GM18907 (cell line): Measurements from ENCODE around the gene CUEDC1.
A peak's percentile ranks its signal among the peaks of the same experiment; 100 is the strongest.

Source experiments
- ATAC-seq: cut with Tn5 transposase; IDR thresholded peaks from one replicate; pipeline ENCODE4 v1.9.1; 2021; ENCODE audit warnings: mild to moderate bottlenecking, moderate library complexity; ENCODE audit not compliant: unreplicated experiment

The CUEDC1 gene

GRCh38 chr17:57881143-57881542 lies 74.1 kb downstream of the CUEDC1 start:
- ATAC-seq = no peak

GRCh38 chr17:57880086-57880456 lies 75.1 kb downstream of the CUEDC1 start:
- ATAC-seq = no peak

DNA sequence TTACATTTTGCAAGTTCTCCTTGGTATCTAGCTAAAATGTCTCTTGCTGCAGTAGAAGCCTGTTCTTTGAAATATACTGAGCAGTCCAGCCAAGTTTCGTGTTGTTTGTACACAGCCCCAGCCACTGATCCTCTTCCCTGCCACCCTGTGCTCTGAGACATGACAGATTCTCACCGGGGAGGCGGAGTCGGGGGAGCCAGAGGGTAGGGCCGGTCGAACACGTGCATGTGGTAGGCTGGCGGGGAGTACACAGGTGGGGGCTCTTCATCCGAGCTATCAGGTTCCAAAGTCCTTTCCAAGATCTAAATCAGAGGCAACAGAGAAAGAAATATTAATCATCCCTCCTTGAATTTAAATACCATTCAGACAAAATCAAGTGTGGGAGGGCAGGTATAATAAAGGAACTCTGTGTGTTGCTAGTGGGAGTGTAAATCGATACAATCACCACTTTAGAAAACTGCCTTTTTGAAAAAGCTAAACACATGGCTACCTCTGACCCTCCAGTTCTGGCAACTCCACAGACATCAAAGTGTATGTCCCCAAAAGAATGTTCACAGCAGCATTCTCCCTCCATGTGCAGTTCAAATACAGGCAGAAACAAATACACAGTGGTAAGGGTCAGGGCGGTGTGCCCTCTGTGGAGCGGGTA lies 75.7 kb downstream of the CUEDC1 start:
- no peak for ATAC-seq

DNA sequence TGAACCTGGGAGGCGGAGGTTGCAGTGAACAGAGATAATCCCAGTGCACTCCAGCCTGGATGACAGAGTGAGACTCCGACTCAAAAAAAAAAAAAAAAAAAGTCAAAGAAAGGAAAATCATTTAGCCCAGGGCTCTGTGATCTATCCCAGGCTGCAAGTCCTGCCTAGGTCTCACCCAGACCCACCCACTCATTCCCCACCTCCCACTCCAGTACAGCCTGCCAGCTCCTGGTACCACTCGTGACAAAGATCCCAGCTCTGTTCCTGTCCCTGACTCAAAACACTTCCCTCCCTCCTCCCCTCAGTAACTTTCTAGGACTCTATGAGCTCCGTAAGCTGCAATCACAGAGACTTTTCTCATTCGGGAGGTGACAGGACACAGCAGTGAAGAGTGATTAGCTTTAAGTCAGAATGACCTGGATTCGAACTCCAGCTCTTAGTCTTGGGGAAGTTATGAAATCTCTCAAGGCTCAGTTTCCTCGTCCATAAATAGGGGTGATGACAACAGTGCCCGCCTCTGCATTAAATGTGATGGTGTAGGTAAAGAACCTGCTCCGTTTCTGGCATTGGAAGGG lies 77.3 kb downstream of the CUEDC1 start:
- ATAC-seq = no peak

DNA sequence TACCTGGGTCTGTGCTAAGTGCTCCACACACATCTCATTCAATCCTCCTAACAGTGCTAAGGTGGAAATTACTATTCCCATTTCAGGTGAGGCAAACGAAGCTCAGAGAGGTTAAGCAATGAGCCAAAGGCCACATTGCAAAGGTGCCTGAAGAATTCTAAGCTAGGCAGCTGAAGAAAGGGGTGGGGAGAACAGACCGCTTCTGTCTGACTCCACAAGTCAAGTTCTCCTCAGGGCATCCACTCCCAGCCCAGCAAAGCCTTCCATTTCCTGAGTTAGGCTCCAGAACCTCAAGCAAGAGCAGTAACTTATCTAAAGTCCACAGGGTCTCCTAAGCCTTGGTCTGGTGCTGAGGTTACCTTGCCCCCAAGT lies 78.4 kb downstream of the CUEDC1 start:
- no peak for ATAC-seq

GRCh38 chr17:57876023-57876865 lies 79.0 kb downstream of the CUEDC1 start:
- ATAC-seq = no peak

DNA sequence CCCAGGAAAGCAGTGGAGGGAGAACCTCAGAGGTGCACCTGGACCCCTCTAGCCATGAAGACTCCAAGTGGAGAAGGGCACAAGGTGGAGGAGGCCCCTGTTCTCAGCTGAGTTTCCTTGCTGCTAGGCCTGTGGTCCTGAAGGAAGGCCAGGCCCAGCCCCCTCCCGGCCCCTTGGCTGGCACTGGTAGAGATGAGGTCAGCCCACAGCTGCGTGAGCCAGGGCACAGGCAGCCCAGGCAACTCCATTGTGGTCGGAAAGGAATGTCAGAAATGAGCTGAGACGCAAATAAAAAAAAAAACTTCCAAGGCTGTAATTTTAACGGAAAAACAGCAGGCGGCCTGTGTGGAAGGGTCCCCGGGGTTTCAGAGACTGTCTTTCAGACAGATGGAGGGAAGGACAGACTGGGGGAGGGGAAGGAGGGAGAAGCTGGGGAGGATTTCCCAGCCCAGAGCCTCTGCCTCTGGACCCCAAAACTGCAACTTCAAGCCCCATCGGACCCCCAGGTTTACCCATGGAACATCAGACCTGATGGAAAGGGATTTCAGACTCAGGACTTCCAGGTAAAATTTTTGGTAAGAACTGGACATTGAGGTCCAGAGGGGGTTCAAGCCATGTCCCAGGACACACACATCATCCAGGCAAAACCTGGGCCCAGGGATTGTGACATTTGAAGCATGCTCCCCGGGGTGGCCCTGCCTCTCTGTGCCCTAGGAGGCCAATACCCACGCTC lies 79.8 kb downstream of the CUEDC1 start:
- no peak for ATAC-seq

DNA sequence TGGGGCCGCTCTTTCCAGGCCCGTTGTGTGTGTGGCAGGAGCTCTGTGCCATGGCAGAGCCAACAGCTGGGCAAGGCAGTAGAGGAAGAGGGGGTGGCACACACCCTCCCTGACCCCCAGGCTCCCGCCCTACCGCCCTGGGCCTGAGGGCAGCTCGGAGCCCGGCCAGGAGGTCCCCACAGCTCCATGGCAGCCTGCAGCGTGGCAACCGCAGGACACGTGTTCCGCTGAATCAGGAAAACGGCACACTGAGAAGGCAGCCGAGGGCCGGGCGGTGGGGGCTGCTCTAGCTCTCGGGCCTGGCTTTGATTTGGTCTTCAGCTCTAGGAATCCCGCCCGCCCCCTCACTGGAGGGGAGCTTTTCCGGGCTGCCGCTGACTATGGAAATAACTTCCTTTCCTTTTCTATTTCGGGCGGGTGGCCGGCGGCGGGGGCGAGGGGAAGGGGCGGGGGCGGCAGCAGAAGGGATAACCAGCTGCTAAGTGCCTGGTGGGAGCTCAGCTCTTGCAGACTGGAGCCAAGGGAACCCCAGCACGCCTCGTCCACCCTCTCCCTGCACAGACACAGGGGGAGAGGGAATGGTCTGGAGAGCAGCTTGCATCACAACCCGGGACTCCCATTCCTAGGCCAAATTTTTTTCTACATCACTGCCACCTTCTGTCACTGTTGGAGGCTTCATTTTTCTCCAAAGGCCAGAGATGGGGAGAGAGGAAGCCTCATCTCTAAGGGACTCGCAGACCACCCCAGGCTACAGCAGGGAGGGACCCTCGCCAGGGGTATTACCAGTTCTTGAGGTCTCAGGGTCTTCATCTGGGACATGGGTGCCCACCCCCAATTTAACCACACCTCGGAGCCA lies 80.5 kb downstream of the CUEDC1 start:
- ATAC-seq = no peak

- ATAC-seq = no peak
Measured at GRCh38 chr17:57874058-57874419, 81.2 kb downstream of the CUEDC1 start.

- ATAC-seq = no peak
Measured at GRCh38 chr17:57873261-57874057, 81.8 kb downstream of the CUEDC1 start.

GRCh38 chr17:57872536-57872935 lies 82.7 kb downstream of the CUEDC1 start:
- no peak for ATAC-seq

DNA sequence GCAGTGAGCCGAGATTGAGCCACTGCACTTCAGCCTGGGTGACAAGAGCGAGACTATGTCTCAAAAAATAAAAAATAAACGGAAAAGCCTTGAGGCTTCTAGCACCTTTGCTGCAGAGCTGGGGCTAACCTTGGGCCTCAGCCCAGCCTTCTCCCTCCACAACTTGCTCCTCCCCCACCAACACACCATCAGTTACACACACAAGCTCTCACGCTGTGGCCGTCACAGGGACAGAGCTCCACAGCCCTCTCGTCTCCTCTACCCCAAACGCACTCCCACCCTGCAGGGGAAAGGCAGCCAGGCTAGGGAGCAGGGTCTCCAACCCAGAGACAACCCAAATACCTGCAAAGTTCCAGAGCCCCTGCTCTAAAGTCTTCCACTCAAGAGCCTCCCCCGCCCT lies 83.3 kb downstream of the CUEDC1 start:
- no peak for ATAC-seq

DNA sequence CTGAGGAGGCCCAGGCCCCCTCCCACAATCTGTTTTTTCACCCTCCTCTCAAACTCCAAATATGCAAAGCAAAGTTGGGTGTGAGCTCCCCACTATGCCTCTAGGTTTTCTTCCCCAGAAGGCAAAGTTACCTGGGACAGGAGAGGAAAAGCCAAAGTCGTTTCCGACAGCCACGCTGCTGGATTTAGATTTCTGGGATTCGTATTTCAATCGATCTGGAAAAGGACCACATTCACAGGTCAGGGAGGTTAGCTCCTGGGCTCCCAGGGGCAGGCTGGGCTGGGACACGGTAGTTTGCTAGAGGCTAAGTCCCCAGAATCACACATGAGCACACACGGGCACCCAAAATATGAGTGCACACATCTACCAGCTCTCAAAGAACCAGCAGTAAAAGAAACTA lies 84.1 kb downstream of the CUEDC1 start:
- no peak for ATAC-seq

DNA sequence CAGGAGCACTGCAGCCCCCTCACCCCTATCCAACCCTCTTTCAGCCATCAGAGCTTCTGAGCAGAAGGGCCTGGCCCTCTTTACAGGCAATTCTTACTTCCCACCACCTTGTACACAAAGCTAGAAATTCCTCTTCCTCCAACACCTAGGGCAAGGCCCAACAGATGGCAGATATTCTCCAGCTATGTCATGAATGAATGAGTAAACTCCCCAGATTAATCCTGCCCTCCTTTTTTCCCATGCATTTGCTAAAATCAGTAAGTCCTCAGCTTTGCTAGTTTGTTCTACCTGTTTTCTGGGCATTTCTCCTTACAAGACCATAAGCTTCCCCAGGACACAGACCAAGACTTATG lies 85.0 kb downstream of the CUEDC1 start:
- no peak for ATAC-seq

GRCh38 chr17:57869617-57870282 lies 85.5 kb downstream of the CUEDC1 start:
- ATAC-seq = no peak

DNA sequence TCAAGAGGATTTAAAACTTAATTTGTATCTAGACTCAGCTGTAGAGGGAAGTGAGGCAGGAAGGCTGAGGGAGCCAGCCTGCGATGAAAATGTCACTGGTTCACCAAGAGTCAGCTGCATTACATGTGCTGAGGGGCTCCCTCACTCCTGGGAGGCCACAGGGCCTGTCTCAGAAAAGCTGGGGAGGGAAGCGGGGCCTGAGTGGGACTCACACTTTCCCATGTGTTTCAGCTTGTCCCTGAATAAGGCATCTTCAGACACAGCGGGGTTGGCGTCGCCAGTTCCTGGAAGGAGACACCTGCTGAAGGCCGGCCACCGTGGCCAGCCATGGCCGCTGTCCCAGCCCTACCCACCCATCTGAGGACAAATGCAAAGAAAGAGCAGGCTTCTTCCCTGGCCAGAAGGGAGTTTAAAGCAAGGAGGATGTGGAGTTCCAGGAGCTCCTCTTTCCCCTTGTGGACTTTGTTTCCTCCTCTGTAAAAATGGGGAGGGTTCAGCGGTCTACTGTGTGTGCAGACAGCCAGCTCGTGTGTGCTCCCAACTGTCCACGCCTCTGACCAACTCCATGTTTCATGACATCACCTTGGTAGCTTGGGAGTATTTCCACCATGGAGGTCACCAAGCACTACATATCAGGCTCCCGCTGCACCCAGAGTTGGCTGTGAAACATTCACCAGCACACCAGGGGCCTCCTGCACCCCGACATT lies 86.1 kb downstream of the CUEDC1 start:
- no peak for ATAC-seq

DNA sequence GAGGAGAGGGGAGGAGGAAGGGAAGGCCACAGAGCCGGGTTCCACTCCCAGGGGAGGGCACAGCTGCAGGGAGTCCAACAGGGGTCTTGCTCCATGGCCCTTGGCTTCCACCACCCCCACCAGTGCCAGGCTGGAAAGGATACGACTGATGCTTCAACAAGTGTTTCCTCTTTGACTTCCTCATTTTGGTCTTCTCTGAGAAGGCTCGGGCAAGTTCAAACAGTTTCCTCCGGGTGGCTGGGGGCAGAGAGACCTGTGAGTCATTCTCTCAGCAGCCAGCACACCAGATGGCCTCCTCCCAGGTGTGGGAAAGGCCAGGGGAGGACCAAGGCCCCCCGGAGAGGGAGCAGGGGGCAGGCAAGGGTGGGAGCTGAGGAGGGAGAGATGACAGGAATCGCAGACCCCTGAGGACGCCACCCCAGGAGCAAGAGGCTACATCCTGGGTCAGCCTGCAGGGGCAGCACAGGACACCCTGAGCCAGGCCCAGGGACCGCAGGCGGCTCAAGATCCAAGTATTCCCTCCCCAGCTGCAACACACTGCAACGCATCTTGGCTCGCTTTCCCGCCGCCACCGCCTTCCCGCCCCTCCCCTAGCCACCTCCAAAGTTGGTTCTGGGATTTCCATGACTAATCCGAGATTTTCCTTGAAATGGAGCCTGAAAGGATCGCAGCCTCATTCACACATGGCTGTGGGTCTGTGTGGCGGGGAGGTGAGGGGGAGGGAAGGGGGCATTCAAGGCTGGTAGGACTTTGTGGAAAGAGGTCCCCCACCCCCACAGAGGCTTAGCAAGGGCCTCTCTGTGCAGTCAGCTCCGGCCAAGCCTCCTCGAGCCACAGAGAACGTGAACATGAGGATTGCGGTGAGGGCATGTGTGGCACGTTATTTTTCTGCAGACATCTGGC lies 87.0 kb downstream of the CUEDC1 start:
- ATAC-seq = peak; percentile 79

DNA sequence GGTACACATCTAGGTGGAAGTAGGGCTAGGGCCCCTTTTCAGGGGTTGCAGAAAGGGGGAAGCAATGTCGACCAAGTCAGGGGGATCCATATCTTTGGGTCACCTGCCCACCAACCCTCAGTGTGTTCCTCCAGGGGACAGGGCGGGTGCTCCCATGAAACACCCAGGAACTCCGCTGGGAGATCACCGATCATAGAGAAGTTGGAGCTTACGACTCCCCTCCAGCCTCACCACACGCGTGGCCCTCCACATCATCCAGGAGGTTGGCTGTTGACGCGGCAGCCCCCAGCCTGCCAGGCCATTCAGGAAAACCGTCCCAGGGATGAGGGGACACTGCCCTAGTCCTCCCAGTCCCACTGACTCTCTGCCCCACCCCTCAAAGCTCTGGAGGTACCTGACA lies 88.1 kb downstream of the CUEDC1 start:
- no peak for ATAC-seq
